Hepatic stellate cell (primary cell): Measurements from ENCODE around the gene TRAPPC5.

Source experiments
- DNase-seq: peaks from one replicate; pipeline ENCODE4 v3.0.0; 2011; ENCODE audit warnings: low spot score

Gene TRAPPC5

GRCh38 chr19:7701049-7701653 is 20.5 kb downstream of the TRAPPC5 start:
- DNase-seq, result no peak

- no peak for DNase-seq
Observed at GRCh38 chr19:7701654-7702457, 21.2 kb downstream of the TRAPPC5 start, which contains the start of gene FCER2. Gene FCER2 (minus strand): TSS chr19:7702131. CDS start chr19:7699760, 2,371 bp downstream.

- no peak for DNase-seq
Observed at GRCh38 chr19:7703332-7703731, 22.7 kb downstream of the TRAPPC5 start.

- DNase-seq, result no peak
Observed at GRCh38 chr19:7704280-7705060, 23.8 kb downstream of the TRAPPC5 start.

GRCh38 chr19:7705387-7706187 is 25.0 kb downstream of the TRAPPC5 start:
- no peak for DNase-seq

GRCh38 chr19:7706188-7706954 is 25.7 kb downstream of the TRAPPC5 start:
- DNase-seq, result no peak

- DNase-seq, result no peak
Observed at GRCh38 chr19:7706955-7707456, 26.4 kb downstream of the TRAPPC5 start.

- DNase-seq, result no peak
Observed at GRCh38 chr19:7709932-7710460, 29.4 kb downstream of the TRAPPC5 start.

GRCh38 chr19:7710616-7711015 is 30.0 kb downstream of the TRAPPC5 start:
- DNase-seq, result no peak

GRCh38 chr19:7715671-7716070 is 35.0 kb downstream of the TRAPPC5 start:
- no peak for DNase-seq

GRCh38 chr19:7716762-7717161 is 36.1 kb downstream of the TRAPPC5 start:
- DNase-seq, result no peak

GRCh38 chr19:7718668-7719067 is 38.0 kb downstream of the TRAPPC5 start:
- DNase-seq, result no peak

- no peak for DNase-seq
Observed at GRCh38 chr19:7720351-7720750, 39.7 kb downstream of the TRAPPC5 start.

GRCh38 chr19:7722231-7722651 is 41.6 kb downstream of the TRAPPC5 start:
- no peak for DNase-seq

- no peak for DNase-seq
Observed at GRCh38 chr19:7725791-7726190, 45.2 kb downstream of the TRAPPC5 start.

- no peak for DNase-seq
Observed at GRCh38 chr19:7729211-7729610, 48.6 kb downstream of the TRAPPC5 start.

GRCh38 chr19:7729831-7730285 is 49.2 kb downstream of the TRAPPC5 start:
- DNase-seq, result no peak

- DNase-seq, result no peak
Observed at GRCh38 chr19:7730286-7731217, 49.9 kb downstream of the TRAPPC5 start.

GRCh38 chr19:7731218-7731595 is 50.6 kb downstream of the TRAPPC5 start:
- no peak for DNase-seq
